Lower lobe of right lung (tissue), 2 donors: Measurements from ENCODE around the gene SIM1. TPM values are rescaled to one million over a fixed set of nuclear protein-coding genes. Genes with fewer than 3 reads are reported as not detected.

Source experiments
- ATAC-seq, 2 donors: fragments of 200-7000 bp; cut with Tn5 transposase; one replicate each; pipeline ENCODE4 v1.9.1; 2020 to 2022; ENCODE audit warnings: mild to moderate bottlenecking in 2 of 2, moderate library complexity in 2 of 2
- DNase-seq: peaks from one replicate; pipeline ENCODE4 v3.0.0-alpha.2; 2020
- H3K27ac ChIP-seq: fragments of 200-600 bp; one replicate; pipeline ENCODE4 v1.8.0; 2022
- H3K27me3 ChIP-seq: fragments of 200-600 bp; one replicate; pipeline ENCODE4 v1.8.0; 2022; ENCODE audit warnings: low read depth
- H3K36me3 ChIP-seq: fragments of 200-600 bp; one replicate; pipeline ENCODE4 v1.8.0; 2022; ENCODE audit warnings: mild to moderate bottlenecking
- H3K4me1 ChIP-seq: fragments of 200-600 bp; one replicate; pipeline ENCODE4 v1.8.0; 2022
- H3K4me3 ChIP-seq: fragments of 200-600 bp; one replicate; pipeline ENCODE4 v1.8.0; 2022; ENCODE audit warnings: mild to moderate bottlenecking
- H3K9me3 ChIP-seq: fragments of 200-600 bp; one replicate; pipeline ENCODE4 v1.8.0; 2022
- intact Hi-C: fragments of 100-400 bp; cut with DNase I; formaldehyde crosslinking; loops from one replicate; pipeline ENCODE4 v1.11.0; 2022
- total RNA-seq: library from RNA; stranded (reverse); fragmentation: NEBNext Ultra II Directional; extraction: Animal tissue kit (Norgen Biotek cat#: 25700); gene quantifications from one replicate; pipeline ENCODE4 v1.2.1, GENCODE V29; 2021
- TF ChIP-seq, protein P1 (sequence below): fragments of 200-600 bp; IDR thresholded peaks from one replicate; pipeline ENCODE4 v1.8.0; 2022; ENCODE audit warnings: antibody characterized with exemption, mild to moderate bottlenecking
- donor health status: DM: no; HTN: yes; CAD: no; lungs with severe emphysema.

Gene SIM1
- total RNA-seq, 1 donor from 2014 or later = not detected

GRCh38 chr6:100388868-100389519 is 75.7 kb downstream of the SIM1 start:
- H3K4me1 ChIP-seq = no peaks in the 10 kb centered on the region
- H3K9me3 ChIP-seq = no peaks in the 10 kb centered on the region
- DNase-seq (no peak), ATAC-seq (no peak)
- TF ChIP-seq, protein P1, sequence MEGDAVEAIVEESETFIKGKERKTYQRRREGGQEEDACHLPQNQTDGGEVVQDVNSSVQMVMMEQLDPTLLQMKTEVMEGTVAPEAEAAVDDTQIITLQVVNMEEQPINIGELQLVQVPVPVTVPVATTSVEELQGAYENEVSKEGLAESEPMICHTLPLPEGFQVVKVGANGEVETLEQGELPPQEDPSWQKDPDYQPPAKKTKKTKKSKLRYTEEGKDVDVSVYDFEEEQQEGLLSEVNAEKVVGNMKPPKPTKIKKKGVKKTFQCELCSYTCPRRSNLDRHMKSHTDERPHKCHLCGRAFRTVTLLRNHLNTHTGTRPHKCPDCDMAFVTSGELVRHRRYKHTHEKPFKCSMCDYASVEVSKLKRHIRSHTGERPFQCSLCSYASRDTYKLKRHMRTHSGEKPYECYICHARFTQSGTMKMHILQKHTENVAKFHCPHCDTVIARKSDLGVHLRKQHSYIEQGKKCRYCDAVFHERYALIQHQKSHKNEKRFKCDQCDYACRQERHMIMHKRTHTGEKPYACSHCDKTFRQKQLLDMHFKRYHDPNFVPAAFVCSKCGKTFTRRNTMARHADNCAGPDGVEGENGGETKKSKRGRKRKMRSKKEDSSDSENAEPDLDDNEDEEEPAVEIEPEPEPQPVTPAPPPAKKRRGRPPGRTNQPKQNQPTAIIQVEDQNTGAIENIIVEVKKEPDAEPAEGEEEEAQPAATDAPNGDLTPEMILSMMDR = no peak
- no peaks in the 10 kb centered on the region for H3K36me3 ChIP-seq
- no peak overlapping the region for H3K4me3 ChIP-seq
- intact Hi-C loops = no loop called here
- H3K27ac ChIP-seq = no peak overlapping the region
- H3K27me3 ChIP-seq = no peaks in the 10 kb centered on the region

GRCh38 chr6:100382767-100383195 is 81.9 kb downstream of the SIM1 start:
- H3K9me3 ChIP-seq = no peaks in the 10 kb centered on the region
- TF ChIP-seq, protein P1 = no peak
- intact Hi-C loops = no loop called here
- no peaks in the 10 kb centered on the region for H3K36me3 ChIP-seq
- ATAC-seq (no peak), DNase-seq (no peak)
- H3K4me3 ChIP-seq = no peak overlapping the region
- H3K27me3 ChIP-seq = no peaks in the 10 kb centered on the region
- no peaks in the 10 kb centered on the region for H3K4me1 ChIP-seq
- no peak overlapping the region for H3K27ac ChIP-seq

DNA sequence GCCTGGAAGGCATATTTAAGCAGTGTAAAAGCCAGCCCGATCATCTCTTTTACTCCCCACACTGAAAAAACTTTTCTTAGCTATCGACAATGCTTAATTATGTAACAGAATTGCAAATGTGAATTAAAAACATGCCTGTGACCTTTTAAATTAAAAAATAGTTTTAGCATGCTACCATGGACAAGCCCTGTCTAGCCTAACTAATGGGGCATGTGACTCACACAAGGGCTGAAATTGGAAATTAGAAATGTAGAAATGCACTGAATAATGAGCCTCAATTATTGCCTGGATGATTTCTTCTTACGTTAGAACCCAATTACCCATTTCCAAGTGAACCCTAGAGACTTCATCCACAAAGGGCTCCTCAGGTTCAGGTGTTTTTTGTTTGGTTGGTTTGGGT is 82.7 kb downstream of the SIM1 start:
- intact Hi-C loops = no loop called here
- ATAC-seq (no peak), DNase-seq (no peak)
- TF ChIP-seq, protein P1 = no peak
- Histone ChIP-seq H3K27me3 (no peaks in the 10 kb centered on the region), H3K4me1 (no peaks in the 10 kb centered on the region), H3K9me3 (no peaks in the 10 kb centered on the region), H3K36me3 (no peaks in the 10 kb centered on the region), H3K27ac (no peak overlapping the region), H3K4me3 (no peak overlapping the region)

GRCh38 chr6:100381111-100381510 is 83.6 kb downstream of the SIM1 start:
- no peaks in the 10 kb centered on the region for H3K4me1 ChIP-seq
- no peak for DNase-seq
- intact Hi-C loops = no loop called here
- no peak overlapping the region for H3K27ac ChIP-seq
- H3K36me3 ChIP-seq = no peaks in the 10 kb centered on the region
- H3K27me3 ChIP-seq = no peaks in the 10 kb centered on the region
- H3K9me3 ChIP-seq = no peaks in the 10 kb centered on the region
- no peak overlapping the region for H3K4me3 ChIP-seq
- ATAC-seq = no peak
- TF ChIP-seq, protein P1 = no peak

GRCh38 chr6:100379386-100379785 is 85.3 kb downstream of the SIM1 start:
- TF ChIP-seq, protein P1 = no peak
- Histone ChIP-seq H3K4me1 (no peaks in the 10 kb centered on the region), H3K36me3 (no peaks in the 10 kb centered on the region), H3K9me3 (no peaks in the 10 kb centered on the region), H3K4me3 (no peak overlapping the region), H3K27ac (no peak overlapping the region), H3K27me3 (no peaks in the 10 kb centered on the region)
- intact Hi-C loops = no loop called here
- DNase-seq = no peak
- ATAC-seq = no peak
